Measurements from ENCODE around the gene SFTA2. TPM values are rescaled to one million over a fixed set of nuclear protein-coding genes. Genes with fewer than 3 reads are reported as not detected.

Gene SFTA2
- total and polyA plus RNA-seq, 9 of the 15 experiments (the other 6 are each of a cell fraction or from before 2014, with no cell fraction given), result not detected

DNA sequence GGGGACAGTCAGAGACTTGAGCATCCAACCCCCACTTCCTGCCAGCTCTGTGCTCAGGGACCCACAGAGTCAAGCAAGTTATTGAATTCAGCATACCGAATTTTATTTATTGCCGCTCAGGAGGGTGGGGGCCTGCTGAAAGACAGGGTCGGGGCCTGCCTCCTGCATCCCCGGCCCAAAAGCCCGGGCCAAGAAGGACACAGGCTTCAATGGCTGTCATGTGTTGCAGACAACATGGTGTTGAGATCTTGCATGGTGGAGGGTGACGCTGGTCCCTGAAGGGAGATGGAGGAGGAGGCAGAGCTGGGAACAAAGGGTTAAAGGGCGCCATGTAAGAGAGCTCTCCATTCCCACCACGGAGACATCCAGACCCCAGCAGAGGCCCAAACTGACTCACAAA is 698 bp downstream of the SFTA2 start:
- Histone ChIP-seq H3K9me3 (replicated peaks; ENCODE audit: control insufficient read depth, insufficient read depth, low read depth, low read length) (peaks cover 4% of the 10 kb centered on the region; the same call in 1 of the 2 replicates), H3K27me3 (ENCODE audit: control insufficient read depth in 2 of 2, insufficient read depth in 2 of 2, low read length in 2 of 2) (peaks cover 0 to 13% of the 10 kb centered on the region in 2 experiments; a peak in 2 of 5 replicates), H4K20me1 (replicated peaks; ENCODE audit: control insufficient read depth, insufficient read depth, low read length) (no peaks in the 10 kb centered on the region), H3K4me2 (ENCODE audit: insufficient read depth, low read length) (no peak overlapping the region), H2AFZ (ENCODE audit: low read depth, low read length) (no peak overlapping the region), H3K9ac (ENCODE audit: insufficient read depth in 1 of 2, low read depth in 2 of 2, low read length in 2 of 2) (no peak overlapping the region), H3K4me1 (replicated peaks in 1 of 2; ENCODE audit: control insufficient read depth in 2 of 2, insufficient read depth in 2 of 2, low read length in 2 of 2) (no peaks in the 10 kb centered on the region; a peak in 2 of 5 replicates), H3K9me1 (ENCODE audit: control insufficient read depth, insufficient read depth, low read length) (no peaks in the 10 kb centered on the region), H3K79me2 (ENCODE audit: control insufficient read depth, insufficient read depth, low read length) (no peaks in the 10 kb centered on the region), H3K36me3 (ENCODE audit: control insufficient read depth, insufficient read depth, low read length) (peaks cover 5% of the 10 kb centered on the region; the same call in 2 of the 3 replicates), H3K27ac (ENCODE audit: extremely low read depth, low read depth, low read length) (no peak overlapping the region), H3K4me3 (no peak overlapping the region)
- no peak for DNase-seq (ENCODE audit: extremely low read depth in 1 of 4, low spot score in 3 of 4)
- POLR2A ChIA-PET, result interaction anchor here (1.0 to 1.5 kb wide), 2 partner anchors 10 to 12 kb away, joined by 3 to 6 read pairs; no protein-coding TSS in a partner anchor
- no peak for FAIRE-seq
- WGBS (ENCODE audit: insufficient coverage, low coverage, missing lambda C conversion rate), result 7% methylated on average over 8 of the region's 8 CpGs
- CTCF ChIA-PET (ENCODE audit: low intra/inter-chr PET ratio), result no interaction called here
- BruUV-seq (replicated peaks), result no TSS peak
- ATAC-seq, result no peak
- in situ Hi-C loops (cut with MboI) (no loop called here), intact Hi-C loops (cut with micrococcal nuclease) (no loop called here)
- no peak for TF ChIP-seq FOXK1 (CRISPR knock-in tag; IDR thresholded peaks at IDR 0.05; ENCODE audit: borderline replicate concordance)
- TF ChIP-seq, protein P1, sequence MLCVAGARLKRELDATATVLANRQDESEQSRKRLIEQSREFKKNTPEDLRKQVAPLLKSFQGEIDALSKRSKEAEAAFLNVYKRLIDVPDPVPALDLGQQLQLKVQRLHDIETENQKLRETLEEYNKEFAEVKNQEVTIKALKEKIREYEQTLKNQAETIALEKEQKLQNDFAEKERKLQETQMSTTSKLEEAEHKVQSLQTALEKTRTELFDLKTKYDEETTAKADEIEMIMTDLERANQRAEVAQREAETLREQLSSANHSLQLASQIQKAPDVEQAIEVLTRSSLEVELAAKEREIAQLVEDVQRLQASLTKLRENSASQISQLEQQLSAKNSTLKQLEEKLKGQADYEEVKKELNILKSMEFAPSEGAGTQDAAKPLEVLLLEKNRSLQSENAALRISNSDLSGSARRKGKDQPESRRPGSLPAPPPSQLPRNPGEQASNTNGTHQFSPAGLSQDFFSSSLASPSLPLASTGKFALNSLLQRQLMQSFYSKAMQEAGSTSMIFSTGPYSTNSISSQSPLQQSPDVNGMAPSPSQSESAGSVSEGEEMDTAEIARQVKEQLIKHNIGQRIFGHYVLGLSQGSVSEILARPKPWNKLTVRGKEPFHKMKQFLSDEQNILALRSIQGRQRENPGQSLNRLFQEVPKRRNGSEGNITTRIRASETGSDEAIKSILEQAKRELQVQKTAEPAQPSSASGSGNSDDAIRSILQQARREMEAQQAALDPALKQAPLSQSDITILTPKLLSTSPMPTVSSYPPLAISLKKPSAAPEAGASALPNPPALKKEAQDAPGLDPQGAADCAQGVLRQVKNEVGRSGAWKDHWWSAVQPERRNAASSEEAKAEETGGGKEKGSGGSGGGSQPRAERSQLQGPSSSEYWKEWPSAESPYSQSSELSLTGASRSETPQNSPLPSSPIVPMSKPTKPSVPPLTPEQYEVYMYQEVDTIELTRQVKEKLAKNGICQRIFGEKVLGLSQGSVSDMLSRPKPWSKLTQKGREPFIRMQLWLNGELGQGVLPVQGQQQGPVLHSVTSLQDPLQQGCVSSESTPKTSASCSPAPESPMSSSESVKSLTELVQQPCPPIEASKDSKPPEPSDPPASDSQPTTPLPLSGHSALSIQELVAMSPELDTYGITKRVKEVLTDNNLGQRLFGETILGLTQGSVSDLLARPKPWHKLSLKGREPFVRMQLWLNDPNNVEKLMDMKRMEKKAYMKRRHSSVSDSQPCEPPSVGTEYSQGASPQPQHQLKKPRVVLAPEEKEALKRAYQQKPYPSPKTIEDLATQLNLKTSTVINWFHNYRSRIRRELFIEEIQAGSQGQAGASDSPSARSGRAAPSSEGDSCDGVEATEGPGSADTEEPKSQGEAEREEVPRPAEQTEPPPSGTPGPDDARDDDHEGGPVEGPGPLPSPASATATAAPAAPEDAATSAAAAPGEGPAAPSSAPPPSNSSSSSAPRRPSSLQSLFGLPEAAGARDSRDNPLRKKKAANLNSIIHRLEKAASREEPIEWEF (CRISPR knock-in tag; IDR thresholded peaks at IDR 0.05), result no peak
- no peak for TF ChIP-seq GATAD2B (IDR thresholded peaks at IDR 0.05; ENCODE audit: borderline replicate concordance)
- TF ChIP-seq CCAR2 (IDR thresholded peaks at IDR 0.05; ENCODE audit: low read depth, low read length), result no peak
- TF ChIP-seq MTF1 (CRISPR knock-in tag; IDR thresholded peaks at IDR 0.05; ENCODE audit: borderline replicate concordance), result no peak
- TF ChIP-seq, protein P2, sequence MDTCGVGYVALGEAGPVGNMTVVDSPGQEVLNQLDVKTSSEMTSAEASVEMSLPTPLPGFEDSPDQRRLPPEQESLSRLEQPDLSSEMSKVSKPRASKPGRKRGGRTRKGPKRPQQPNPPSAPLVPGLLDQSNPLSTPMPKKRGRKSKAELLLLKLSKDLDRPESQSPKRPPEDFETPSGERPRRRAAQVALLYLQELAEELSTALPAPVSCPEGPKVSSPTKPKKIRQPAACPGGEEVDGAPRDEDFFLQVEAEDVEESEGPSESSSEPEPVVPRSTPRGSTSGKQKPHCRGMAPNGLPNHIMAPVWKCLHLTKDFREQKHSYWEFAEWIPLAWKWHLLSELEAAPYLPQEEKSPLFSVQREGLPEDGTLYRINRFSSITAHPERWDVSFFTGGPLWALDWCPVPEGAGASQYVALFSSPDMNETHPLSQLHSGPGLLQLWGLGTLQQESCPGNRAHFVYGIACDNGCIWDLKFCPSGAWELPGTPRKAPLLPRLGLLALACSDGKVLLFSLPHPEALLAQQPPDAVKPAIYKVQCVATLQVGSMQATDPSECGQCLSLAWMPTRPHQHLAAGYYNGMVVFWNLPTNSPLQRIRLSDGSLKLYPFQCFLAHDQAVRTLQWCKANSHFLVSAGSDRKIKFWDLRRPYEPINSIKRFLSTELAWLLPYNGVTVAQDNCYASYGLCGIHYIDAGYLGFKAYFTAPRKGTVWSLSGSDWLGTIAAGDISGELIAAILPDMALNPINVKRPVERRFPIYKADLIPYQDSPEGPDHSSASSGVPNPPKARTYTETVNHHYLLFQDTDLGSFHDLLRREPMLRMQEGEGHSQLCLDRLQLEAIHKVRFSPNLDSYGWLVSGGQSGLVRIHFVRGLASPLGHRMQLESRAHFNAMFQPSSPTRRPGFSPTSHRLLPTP (IDR thresholded peaks at IDR 0.05; ENCODE audit: borderline replicate concordance, extremely low read depth, insufficient read length), result no peak
- TF ChIP-seq CHD1 (IDR thresholded peaks at IDR 0.05; ENCODE audit: low read length), result no peak
- no peak for TF ChIP-seq RBBP5 (IDR thresholded peaks at IDR 0.05; ENCODE audit: borderline replicate concordance, insufficient read depth, low read length, poor library complexity, severe bottlenecking)
- no peak for TF ChIP-seq ZFP36 (IDR thresholded peaks at IDR 0.05; ENCODE audit: low read depth, low read length, partially characterized antibody)
- no peak for TF ChIP-seq OTX1 (CRISPR knock-in tag; IDR thresholded peaks at IDR 0.05)
- TF ChIP-seq GATA2 (CRISPR knock-in tag; IDR thresholded peaks at IDR 0.05), result no peak
- TF ChIP-seq POLR3G (IDR thresholded peaks at IDR 0.05; ENCODE audit: extremely low read depth, insufficient read length, insufficient replicate concordance), result no peak
- TF ChIP-seq PHF20 (IDR thresholded peaks at IDR 0.05; ENCODE audit: partially characterized antibody), result no peak
- TF ChIP-seq ZKSCAN1 (IDR thresholded peaks at IDR 0.05; ENCODE audit: low read depth, low read length), result no peak
- TF ChIP-seq ZFPM2 (CRISPR knock-in tag; IDR thresholded peaks at IDR 0.05), result no peak
- no peak for TF ChIP-seq MTA1 (IDR thresholded peaks at IDR 0.05; ENCODE audit: borderline replicate concordance)

Data from K562 (cell line).